OCI-LY7 (cell line): Measurements from ENCODE around the gene SLC26A4. TPM values are rescaled to one million over a fixed set of nuclear protein-coding genes. Genes with fewer than 3 reads are reported as not detected.

ENCODE experiments used
- BruUV-seq: library from RNA; stranded (reverse); fragments of 400-500 nt; replicated peaks from 2 replicates; lab custom pipeline; 2021; lab: Mats Ljungman, UMichigan
- CTCF ChIA-PET: fragments of 300-600 bp; sonication (Branson Sonifier 250); formaldehyde crosslinking; loops from one replicate; lab custom pipeline; 2022; ENCODE audit warnings: antibody characterized with exemption; ENCODE audit not compliant: unreplicated experiment; lab: Charles Lee
- POLR2A ChIA-PET: fragments of 300-600 bp; sonication (Branson Sonifier 250); formaldehyde crosslinking; loops from one replicate; lab custom pipeline; 2022; ENCODE audit warnings: antibody characterized with exemption; lab: Charles Lee
- DNase-seq: peaks from one replicate; pipeline ENCODE4 v3.0.0-alpha.2; 2015; ENCODE audit warnings: low spot score
- H2AFZ ChIP-seq: fragments of 200-600 bp; sonication (generic), shearing (Covaris generic); 2 replicates; pipeline ENCODE4 v1.6.1; 2014; ENCODE audit warnings: mild to moderate bottlenecking, antibody characterized with exemption, low read length, moderate library complexity
- H3K27ac ChIP-seq: fragments of 200-600 bp; sonication (generic); 2 replicates; pipeline ENCODE4 v1.5.1; 2014; ENCODE audit warnings: mixed run types, low read depth, mild to moderate bottlenecking, moderate library complexity, low read length, inconsistent platforms; ENCODE audit not compliant: poor library complexity, severe bottlenecking
- H3K36me3 ChIP-seq: fragments of 200-600 bp; sonication (generic); 2 replicates; pipeline ENCODE4 v1.6.1; 2014; ENCODE audit warnings: mild to moderate bottlenecking, antibody characterized with exemption, low read length, moderate library complexity, mixed read lengths; ENCODE audit not compliant: insufficient read depth
- H3K4me1 ChIP-seq: fragments of 200-600 bp; sonication (generic); 2 replicates; pipeline ENCODE4 v1.5.1; 2014; ENCODE audit warnings: mild to moderate bottlenecking, low read length; ENCODE audit not compliant: insufficient read depth, poor library complexity, severe bottlenecking
- H3K4me2 ChIP-seq: fragments of 200-600 bp; sonication (generic); 2 replicates; pipeline ENCODE4 v1.6.1; 2014; ENCODE audit warnings: mild to moderate bottlenecking, low read length
- H3K4me3 ChIP-seq: fragments of 200-600 bp; sonication (generic); 2 replicates; pipeline ENCODE4 v1.5.1; 2014; ENCODE audit warnings: mild to moderate bottlenecking, low read depth, low read length; ENCODE audit not compliant: poor library complexity, severe bottlenecking
- H3K79me2 ChIP-seq: fragments of 200-600 bp; sonication (generic); 2 replicates; pipeline ENCODE4 v1.6.1; 2016; ENCODE audit warnings: low read depth, mild to moderate bottlenecking, low read length, moderate library complexity, mixed read lengths; ENCODE audit not compliant: insufficient read depth
- H3K9me2 ChIP-seq: fragments of 200-600 bp; sonication (generic); 2 replicates; pipeline ENCODE4 v1.6.1; 2016; ENCODE audit warnings: mild to moderate bottlenecking, low read length, mixed read lengths; ENCODE audit not compliant: insufficient read depth
- H3K9me3 ChIP-seq: fragments of 200-600 bp; sonication (generic); 2 replicates; pipeline ENCODE4 v1.6.1; 2014; ENCODE audit warnings: mild to moderate bottlenecking, mixed run types, low read length, mixed read lengths
- H4K20me1 ChIP-seq: fragments of 200-600 bp; sonication (generic); 2 replicates; pipeline ENCODE4 v1.6.1; 2014; ENCODE audit warnings: mild to moderate bottlenecking, antibody characterized with exemption, low read length, moderate library complexity, mixed read lengths; ENCODE audit not compliant: insufficient read depth
- CTCF ChIP-seq: fragments of 200-600 bp; sonication (generic); conservative IDR thresholded peaks from 2 replicates; pipeline ENCODE4 v1.5.1; 2014; ENCODE audit warnings: mild to moderate bottlenecking, antibody characterized with exemption, low read length, moderate library complexity, mixed read lengths
- EZH2phosphoT487 ChIP-seq: fragments of 200-600 bp; sonication (generic); IDR thresholded peaks from 2 replicates; pipeline ENCODE4 v1.6.1; 2018; ENCODE audit warnings: low read depth, borderline replicate concordance, mild to moderate bottlenecking, mixed run types, antibody characterized with exemption, low read length, moderate library complexity, mixed read lengths
- intact Hi-C: fragments of 100-400 bp; cut with micrococcal nuclease; formaldehyde crosslinking; loops from one replicate; pipeline ENCODE4 v1.10.0; 2022; ENCODE audit not compliant: unreplicated experiment
- total RNA-seq, 2 experiments: library from RNA; depleted of rRNA in 1 of 2; stranded (reverse); fragments of >200 nt in 1 of 2; shearing (Covaris generic) in 1 of 2; gene quantifications; 2 replicates each; pipeline ENCODE4 v1.2.3, GENCODE V29; 2014 to 2022

Gene SLC26A4
- total RNA-seq, 2 experiments from 2014 or later, result 0.27 TPM; not detected in 1

DNA sequence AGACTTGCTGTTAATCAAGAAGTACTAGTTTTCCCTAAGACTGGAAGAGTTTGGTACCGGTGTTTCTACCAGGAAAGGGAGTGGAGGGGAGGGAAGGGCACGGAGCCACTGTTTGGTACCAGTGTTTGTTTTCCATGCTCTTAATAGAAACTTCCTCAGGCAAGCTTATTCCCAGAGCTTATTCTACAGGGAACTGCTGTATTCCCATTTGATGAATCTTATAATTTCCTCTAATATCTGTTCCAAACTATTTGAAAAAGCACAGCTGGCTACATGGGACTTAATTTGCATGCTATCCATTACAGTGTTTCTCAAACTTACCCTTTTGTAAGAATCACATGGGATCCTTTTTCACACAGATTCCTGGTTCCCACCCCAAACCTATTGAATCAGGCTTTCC, 23.7 kb downstream of the SLC26A4 start:
- no peaks in the 10 kb centered on the region for H4K20me1 ChIP-seq
- no peak overlapping the region for H3K27ac ChIP-seq
- ChIA-PET POLR2A (interaction anchor here (1.4 kb wide), 1 partner anchor 9 kb away, joined by 3 read pairs; no protein-coding TSS in a partner anchor), CTCF (no interaction called here)
- H3K79me2 ChIP-seq, result no peaks in the 10 kb centered on the region
- H2AFZ ChIP-seq, result no peak overlapping the region
- BruUV-seq, result no TSS peak
- TF ChIP-seq CTCF, result no peak
- no peak for TF ChIP-seq EZH2phosphoT487
- intact Hi-C loops, result no loop called here
- H3K4me3 ChIP-seq, result no peak overlapping the region
- H3K4me2 ChIP-seq, result no peak overlapping the region
- H3K9me3 ChIP-seq, result no peaks in the 10 kb centered on the region
- DNase-seq, result no peak
- no peaks in the 10 kb centered on the region for H3K9me2 ChIP-seq
- H3K36me3 ChIP-seq, result no peaks in the 10 kb centered on the region
- no peaks in the 10 kb centered on the region for H3K4me1 ChIP-seq

GRCh38 chr7:107684947-107685463, 24.4 kb downstream of the SLC26A4 start:
- no peaks in the 10 kb centered on the region for H3K4me1 ChIP-seq
- H3K9me3 ChIP-seq, result no peaks in the 10 kb centered on the region
- CTCF ChIA-PET, result no interaction called here
- DNase-seq, result no peak
- H2AFZ ChIP-seq, result no peak overlapping the region
- no peak for TF ChIP-seq CTCF
- no peak for TF ChIP-seq EZH2phosphoT487
- no peak overlapping the region for H3K27ac ChIP-seq
- BruUV-seq, result no TSS peak
- no peaks in the 10 kb centered on the region for H3K36me3 ChIP-seq
- no peak overlapping the region for H3K4me3 ChIP-seq
- H3K9me2 ChIP-seq, result no peaks in the 10 kb centered on the region
- no peak overlapping the region for H3K4me2 ChIP-seq
- no peaks in the 10 kb centered on the region for H4K20me1 ChIP-seq
- H3K79me2 ChIP-seq, result no peaks in the 10 kb centered on the region
- POLR2A ChIA-PET, result interaction anchor here (0.5 to 1.4 kb wide), 2 partner anchors 8 to 10 kb away, joined by 3 to 4 read pairs; no protein-coding TSS in a partner anchor
- intact Hi-C loops, result no loop called here

DNA sequence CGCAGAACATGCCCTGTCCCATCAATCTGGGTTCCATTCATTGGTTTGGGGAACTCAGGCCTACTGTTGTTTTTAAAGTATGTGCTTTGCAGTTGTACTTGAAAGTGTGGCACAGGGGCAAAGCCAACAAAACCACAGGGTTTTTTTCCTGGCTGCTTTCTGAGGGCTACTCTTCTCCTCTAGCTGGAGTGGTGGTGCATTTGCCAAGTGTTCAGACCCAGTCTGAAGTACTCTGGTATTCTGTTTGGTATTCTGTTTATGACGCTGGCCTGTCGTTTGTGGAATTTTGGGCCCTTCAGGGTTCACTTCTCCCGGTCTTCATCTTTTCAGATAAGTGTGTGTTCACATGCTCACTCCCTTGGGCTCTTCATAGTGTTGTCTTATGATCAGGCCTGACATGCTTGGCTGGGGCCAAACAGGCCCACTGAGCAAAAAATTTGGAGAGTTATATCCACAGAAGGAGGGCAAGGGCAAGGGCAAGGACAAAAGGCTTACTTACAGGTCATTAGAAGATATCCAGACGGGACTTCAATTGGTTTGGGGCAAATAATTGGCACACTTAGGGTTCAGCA, 26.3 kb downstream of the SLC26A4 start:
- Histone ChIP-seq H3K9me2 (no peaks in the 10 kb centered on the region), H3K4me3 (no peak overlapping the region), H3K4me2 (no peak overlapping the region), H2AFZ (peak overlapping the region; percentile 39; the same call in 1 of the 2 replicates), H3K9me3 (no peaks in the 10 kb centered on the region), H3K4me1 (no peaks in the 10 kb centered on the region), H3K79me2 (no peaks in the 10 kb centered on the region), H3K36me3 (no peaks in the 10 kb centered on the region), H4K20me1 (no peaks in the 10 kb centered on the region), H3K27ac (no peak overlapping the region)
- TF ChIP-seq CTCF (no peak), EZH2phosphoT487 (no peak)
- intact Hi-C loops, result no loop called here
- ChIA-PET POLR2A (interaction anchor here (1.2 kb wide), 1 partner anchor 22 kb away, joined by 3 read pairs; no protein-coding TSS in a partner anchor), CTCF (no interaction called here)
- no peak for DNase-seq
- no TSS peak for BruUV-seq
